Measurements from ENCODE around the gene CEACAM1. TPM values are rescaled to one million over a fixed set of nuclear protein-coding genes. Genes with fewer than 3 reads are reported as not detected.

CEACAM1 gene
- polyA plus RNA-seq, 4 donors, result 16.3 to 54.2 (median 32.9) TPM

DNA sequence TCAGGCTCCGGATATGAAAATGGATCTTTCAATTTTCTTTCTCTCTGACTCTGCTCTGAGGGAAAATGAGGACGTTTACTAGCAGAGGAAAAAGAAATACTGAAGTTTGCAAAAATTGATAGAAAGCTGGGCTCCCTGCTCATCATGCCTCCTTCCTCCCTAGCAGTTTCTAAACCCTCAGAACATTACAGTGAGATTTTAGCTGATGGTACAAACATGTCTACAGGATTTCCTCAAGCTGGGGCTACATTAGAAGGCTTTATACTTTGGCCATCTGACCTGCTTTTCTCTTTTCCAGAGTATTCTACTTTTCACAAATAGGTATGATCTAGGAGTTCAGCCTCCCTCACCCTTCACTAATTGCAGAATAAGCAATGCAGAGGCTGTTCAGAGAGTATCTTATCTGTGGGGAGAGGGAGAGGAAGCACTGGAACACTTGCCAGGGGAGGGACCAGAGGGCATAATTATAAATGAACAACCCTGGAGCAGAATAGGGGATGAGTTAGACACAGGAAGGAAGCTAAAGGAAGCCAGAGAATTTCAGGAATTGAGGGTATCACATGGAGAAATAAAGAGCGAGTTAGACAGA lies 30.0 kb downstream of the CEACAM1 start:
- Histone ChIP-seq H3K9me3 (ENCODE audit: control insufficient read depth in 2 of 2, insufficient read depth in 1 of 2, low read depth in 1 of 2, low read length in 1 of 2) (no peaks in the 10 kb centered on the region), H3K27me3 (ENCODE audit: control insufficient read depth in 3 of 3, insufficient read depth in 3 of 3, low read length in 3 of 3) (no peaks in the 10 kb centered on the region), H3K4me3 (ENCODE audit: low read depth in 1 of 3, low read length in 3 of 3) (peak overlapping the region in 1 of 3 donors; percentile 1), H3K4me1 (ENCODE audit: control insufficient read depth in 3 of 3, insufficient read depth in 2 of 3, low read depth in 1 of 3, low read length in 2 of 3) (peaks cover 0 to 44% (median 9%) of the 10 kb centered on the region in 3 donors), H3K36me3 (ENCODE audit: control insufficient read depth in 3 of 3, insufficient read depth in 2 of 3, low read depth in 1 of 3, low read length in 3 of 3) (peaks cover 0 to 3% (median 0%) of the 10 kb centered on the region in 3 donors), H3K27ac (ENCODE audit: low read depth in 1 of 3, low read length in 2 of 3) (peak overlapping the region; percentile 74 to 82 (median 82))
- 17 to 43% (median 36%) methylated on average over 3 of the region's 3 CpGs for WGBS, 3 donors
- DNase-seq (peak; percentile 72 to 85), FAIRE-seq (no peak)

DNA sequence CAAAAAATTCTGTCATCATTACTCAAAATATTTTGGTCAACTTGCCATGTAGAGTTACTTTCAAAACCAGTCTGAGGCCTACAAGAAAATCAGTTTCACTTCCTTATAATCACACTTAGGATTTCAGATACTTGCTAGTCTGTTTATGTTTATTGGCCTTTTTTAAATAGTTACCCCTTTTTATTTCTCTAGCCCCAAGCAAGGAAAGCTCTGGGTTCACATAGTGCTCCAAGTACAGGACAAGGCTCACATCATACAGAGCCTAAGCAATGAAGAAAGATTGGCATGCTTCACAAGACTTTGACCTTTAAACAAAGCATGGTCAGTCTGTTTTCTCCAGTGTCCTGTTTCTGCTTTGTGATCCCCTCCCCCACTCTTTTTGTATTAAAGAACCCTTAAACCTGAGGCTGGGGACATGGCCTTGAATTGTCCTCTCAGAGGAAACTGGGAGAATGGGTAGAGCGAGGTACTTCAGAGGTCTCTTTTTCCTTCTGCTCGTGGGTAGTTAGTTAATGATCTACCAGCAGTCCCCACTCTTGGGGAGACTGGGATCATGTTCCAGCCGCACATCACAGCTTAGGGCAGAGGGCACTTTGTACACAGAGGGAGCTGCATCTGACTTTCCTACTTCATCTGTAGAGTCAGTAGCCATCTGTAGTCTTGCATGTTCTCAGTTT lies 30.7 kb downstream of the CEACAM1 start:
- WGBS, 3 donors, result 15 to 56% (median 30%) methylated on average over 3 of the region's 3 CpGs
- H3K27ac ChIP-seq (ENCODE audit: low read depth in 1 of 3, low read length in 2 of 3), result peak overlapping the region; percentile 74 to 82 (median 82)
- H3K4me1 ChIP-seq (ENCODE audit: control insufficient read depth in 3 of 3, insufficient read depth in 2 of 3, low read depth in 1 of 3, low read length in 2 of 3), result peaks cover 0 to 44% (median 9%) of the 10 kb centered on the region in 3 donors

DNA sequence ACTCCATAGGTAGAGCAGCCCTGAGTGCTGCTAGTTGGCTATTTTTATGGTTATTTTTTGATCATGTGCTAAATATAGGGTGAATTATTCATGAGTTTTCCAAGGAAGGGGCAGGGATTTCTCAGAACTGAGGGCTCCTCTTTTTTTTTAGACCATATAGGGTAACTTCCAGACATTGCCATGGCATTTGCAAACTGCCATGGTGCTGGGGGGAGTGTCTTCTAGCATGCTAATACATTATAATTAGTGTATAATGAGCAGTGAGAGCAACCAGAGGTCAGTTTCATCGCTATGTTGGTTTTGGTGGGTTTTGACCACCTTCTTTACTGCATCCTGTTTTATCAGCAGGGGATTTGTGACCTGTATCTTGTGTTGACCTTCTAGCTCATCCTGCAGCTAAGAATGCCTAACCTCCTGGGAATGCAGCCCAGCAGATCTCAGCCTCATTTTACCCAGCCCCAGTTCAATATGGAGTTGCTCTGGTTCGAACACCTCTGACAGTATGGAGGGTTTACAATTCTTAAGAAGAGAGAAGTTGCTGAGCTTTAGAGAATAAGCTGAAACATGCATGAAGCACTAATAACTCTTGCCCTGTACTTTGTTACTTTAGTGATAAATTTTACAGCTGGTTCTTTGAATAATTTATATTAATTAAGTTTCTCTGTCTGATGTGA lies 31.7 kb downstream of the CEACAM1 start:
- 93 to 98% (median 98%) methylated on average over 2 of the region's 2 CpGs for WGBS, 3 donors
- peak overlapping the region in 2 of 3 donors; percentile 82 to 88 for H3K27ac ChIP-seq (ENCODE audit: low read depth in 1 of 3, low read length in 2 of 3)
- H3K4me3 ChIP-seq (ENCODE audit: low read depth in 1 of 3, low read length in 3 of 3), result no peak overlapping the region
- no peak for FAIRE-seq
- no peaks in the 10 kb centered on the region for H3K9me3 ChIP-seq (ENCODE audit: control insufficient read depth in 2 of 2, insufficient read depth in 1 of 2, low read depth in 1 of 2, low read length in 1 of 2)
- H3K27me3 ChIP-seq (ENCODE audit: control insufficient read depth in 3 of 3, insufficient read depth in 3 of 3, low read length in 3 of 3), result no peaks in the 10 kb centered on the region
- DNase-seq, result no peak
- no peaks in the 10 kb centered on the region for H3K36me3 ChIP-seq (ENCODE audit: control insufficient read depth in 3 of 3, insufficient read depth in 2 of 3, low read depth in 1 of 3, low read length in 3 of 3)
- peaks cover 0 to 44% (median 9%) of the 10 kb centered on the region in 3 donors for H3K4me1 ChIP-seq (ENCODE audit: control insufficient read depth in 3 of 3, insufficient read depth in 2 of 3, low read depth in 1 of 3, low read length in 2 of 3)

More for the DNA sequence above, 30.7 kb downstream of the CEACAM1 start:
- no peak overlapping the region for H3K4me3 ChIP-seq (ENCODE audit: low read depth in 1 of 3, low read length in 3 of 3)
- DNase-seq (peak; percentile 94), FAIRE-seq (no peak)
- H3K27me3 ChIP-seq (ENCODE audit: control insufficient read depth in 3 of 3, insufficient read depth in 3 of 3, low read length in 3 of 3), result no peaks in the 10 kb centered on the region
- no peaks in the 10 kb centered on the region for H3K36me3 ChIP-seq (ENCODE audit: control insufficient read depth in 3 of 3, insufficient read depth in 2 of 3, low read depth in 1 of 3, low read length in 3 of 3)
- H3K9me3 ChIP-seq (ENCODE audit: control insufficient read depth in 2 of 2, insufficient read depth in 1 of 2, low read depth in 1 of 2, low read length in 1 of 2), result no peaks in the 10 kb centered on the region

DNA sequence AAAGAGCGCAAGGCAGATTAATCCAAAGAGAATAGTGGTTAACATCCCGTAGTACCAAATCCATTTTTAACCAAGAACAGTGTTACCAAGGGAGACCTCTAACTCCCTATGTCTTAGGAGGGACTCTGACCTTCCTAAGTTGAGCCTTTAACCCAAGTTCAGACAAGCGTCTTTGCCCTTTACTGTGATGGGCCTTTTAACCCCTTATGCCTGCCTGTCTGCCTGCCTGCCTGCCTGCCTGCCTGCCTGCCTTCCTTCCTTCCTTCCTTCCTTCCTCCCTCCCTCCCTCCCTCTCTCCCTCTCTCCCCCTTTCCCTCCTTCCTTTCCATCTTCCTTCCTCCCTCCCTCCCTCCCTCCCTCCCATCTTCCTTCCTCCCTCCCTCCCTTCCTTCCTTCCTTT lies 32.6 kb downstream of the CEACAM1 start:
- H3K27ac ChIP-seq (ENCODE audit: low read depth in 1 of 3, low read length in 2 of 3), result peak overlapping the region in 1 of 3 donors; percentile 79
- H3K27me3 ChIP-seq (ENCODE audit: control insufficient read depth in 3 of 3, insufficient read depth in 3 of 3, low read length in 3 of 3), result no peaks in the 10 kb centered on the region
- WGBS, 3 donors, result 74 to 85% (median 76%) methylated on average over 3 of the region's 3 CpGs
- no peaks in the 10 kb centered on the region for H3K36me3 ChIP-seq (ENCODE audit: control insufficient read depth in 3 of 3, insufficient read depth in 2 of 3, low read depth in 1 of 3, low read length in 3 of 3)
- FAIRE-seq (no peak), DNase-seq (no peak)
- peaks cover 0 to 44% (median 9%) of the 10 kb centered on the region in 3 donors for H3K4me1 ChIP-seq (ENCODE audit: control insufficient read depth in 3 of 3, insufficient read depth in 2 of 3, low read depth in 1 of 3, low read length in 2 of 3)
- H3K9me3 ChIP-seq (ENCODE audit: control insufficient read depth in 2 of 2, insufficient read depth in 1 of 2, low read depth in 1 of 2, low read length in 1 of 2), result no peaks in the 10 kb centered on the region
- no peak overlapping the region for H3K4me3 ChIP-seq (ENCODE audit: low read depth in 1 of 3, low read length in 3 of 3)

DNA sequence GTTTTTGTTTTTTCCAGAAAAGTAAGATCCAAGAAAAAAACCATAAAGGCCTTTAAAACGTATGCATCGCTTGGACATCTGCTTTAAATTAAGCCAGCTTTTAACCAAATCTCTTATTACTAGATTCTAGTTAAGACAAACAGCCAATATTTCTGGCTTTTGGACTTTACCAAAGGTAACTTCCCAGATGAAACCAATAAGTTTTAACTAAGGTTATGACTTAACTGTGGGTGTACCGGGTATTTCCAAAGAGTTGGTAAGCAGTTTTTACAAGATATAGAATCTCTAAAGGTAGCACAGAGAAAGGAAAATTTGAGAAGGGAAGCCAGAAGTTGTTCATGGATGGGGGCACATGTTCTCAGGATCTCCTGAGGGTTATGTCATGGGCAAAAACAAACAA lies 34.0 kb downstream of the CEACAM1 start:
- 16 to 56% (median 48%) methylated on average over 3 of the region's 3 CpGs for WGBS, 3 donors
- no peak for FAIRE-seq
- Histone ChIP-seq H3K36me3 (ENCODE audit: control insufficient read depth in 3 of 3, insufficient read depth in 2 of 3, low read depth in 1 of 3, low read length in 3 of 3) (no peaks in the 10 kb centered on the region), H3K9me3 (ENCODE audit: control insufficient read depth in 2 of 2, insufficient read depth in 1 of 2, low read depth in 1 of 2, low read length in 1 of 2) (no peaks in the 10 kb centered on the region), H3K27ac (ENCODE audit: low read depth in 1 of 3, low read length in 2 of 3) (peak overlapping the region in 1 of 3 donors; percentile 79), H3K4me1 (ENCODE audit: control insufficient read depth in 3 of 3, insufficient read depth in 2 of 3, low read depth in 1 of 3, low read length in 2 of 3) (peaks cover 0 to 43% (median 9%) of the 10 kb centered on the region in 3 donors), H3K4me3 (ENCODE audit: low read depth in 1 of 3, low read length in 3 of 3) (no peak overlapping the region), H3K27me3 (ENCODE audit: control insufficient read depth in 3 of 3, insufficient read depth in 3 of 3, low read length in 3 of 3) (no peaks in the 10 kb centered on the region)
- peak; percentile 52 to 56 for DNase-seq

DNA sequence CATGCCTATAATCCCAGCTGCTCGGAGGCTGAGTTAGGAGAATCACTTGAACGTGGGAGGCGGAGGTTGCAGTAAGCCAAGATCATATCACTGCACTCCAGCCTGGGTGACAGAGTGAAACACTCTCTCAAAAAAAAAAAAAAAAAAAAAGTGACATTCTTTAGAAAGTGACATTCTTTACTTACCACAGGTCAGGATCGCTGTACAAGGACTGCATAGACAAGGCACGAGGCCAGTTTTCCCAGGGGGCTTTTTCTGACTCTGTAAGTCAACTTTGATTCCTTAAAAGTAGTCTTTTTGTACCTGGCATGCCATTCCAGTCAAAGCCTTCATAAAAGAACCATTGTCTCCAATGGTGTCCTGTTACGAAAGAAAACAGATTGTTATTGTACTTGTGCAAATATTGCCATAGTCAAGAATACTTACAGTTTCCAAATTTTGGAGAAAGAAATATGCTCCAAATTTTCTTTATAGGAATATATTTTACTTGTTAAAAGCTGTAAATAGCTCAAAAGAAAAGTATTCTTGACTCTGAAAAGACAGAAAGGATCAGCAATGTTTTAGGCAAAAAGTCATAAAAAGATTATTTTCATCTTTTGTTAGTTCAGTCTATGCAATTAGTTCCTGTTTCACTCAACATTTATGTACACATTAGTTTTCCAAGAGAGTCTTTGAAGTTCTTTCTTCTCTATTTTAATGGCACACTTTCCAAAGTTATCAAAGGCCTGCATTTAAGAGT lies 39.3 kb downstream of the CEACAM1 start:
- Histone ChIP-seq H3K36me3 (ENCODE audit: control insufficient read depth in 3 of 3, insufficient read depth in 2 of 3, low read depth in 1 of 3, low read length in 3 of 3) (no peaks in the 10 kb centered on the region), H3K9me3 (ENCODE audit: control insufficient read depth in 2 of 2, insufficient read depth in 1 of 2, low read depth in 1 of 2, low read length in 1 of 2) (no peaks in the 10 kb centered on the region), H3K27me3 (ENCODE audit: control insufficient read depth in 3 of 3, insufficient read depth in 3 of 3, low read length in 3 of 3) (no peaks in the 10 kb centered on the region), H3K27ac (ENCODE audit: low read depth in 1 of 3, low read length in 2 of 3) (no peak overlapping the region), H3K4me1 (ENCODE audit: control insufficient read depth in 3 of 3, insufficient read depth in 2 of 3, low read depth in 1 of 3, low read length in 2 of 3) (peaks cover 0 to 6% (median 0%) of the 10 kb centered on the region in 3 donors), H3K4me3 (ENCODE audit: low read depth in 1 of 3, low read length in 3 of 3) (no peak overlapping the region)
- 78 to 79% (median 78%) methylated on average over 6 of the region's 6 CpGs for WGBS, 3 donors
- DNase-seq (peak in 1 of 2 donors; percentile 26), FAIRE-seq (no peak)

DNA sequence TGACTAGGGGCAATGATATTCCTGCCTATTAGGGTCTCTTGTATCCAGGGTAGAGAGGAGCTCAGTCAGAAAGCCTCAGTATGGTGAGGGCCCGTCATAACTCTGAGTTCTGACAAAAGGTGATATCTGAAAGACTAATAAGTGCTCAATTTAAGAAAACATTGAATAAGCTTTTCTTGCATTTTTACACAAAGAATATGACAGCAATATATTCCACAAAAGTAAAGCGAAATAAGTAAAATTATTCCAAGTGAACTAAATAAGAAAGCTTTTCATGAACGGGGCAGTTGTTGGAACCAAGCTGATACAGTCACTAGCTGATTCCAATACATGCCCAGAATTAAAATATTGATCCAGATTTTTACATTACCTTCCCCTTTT lies 40.5 kb downstream of the CEACAM1 start:
- DNase-seq, result no peak
- H3K27me3 ChIP-seq (ENCODE audit: control insufficient read depth in 3 of 3, insufficient read depth in 3 of 3, low read length in 3 of 3), result no peaks in the 10 kb centered on the region
- H3K4me1 ChIP-seq (ENCODE audit: control insufficient read depth in 3 of 3, insufficient read depth in 2 of 3, low read depth in 1 of 3, low read length in 2 of 3), result peaks cover 0 to 5% (median 0%) of the 10 kb centered on the region in 3 donors
- no peaks in the 10 kb centered on the region for H3K9me3 ChIP-seq (ENCODE audit: control insufficient read depth in 2 of 2, insufficient read depth in 1 of 2, low read depth in 1 of 2, low read length in 1 of 2)
- no peaks in the 10 kb centered on the region for H3K36me3 ChIP-seq (ENCODE audit: control insufficient read depth in 3 of 3, insufficient read depth in 2 of 3, low read depth in 1 of 3, low read length in 3 of 3)
- no peak overlapping the region for H3K27ac ChIP-seq (ENCODE audit: low read depth in 1 of 3, low read length in 2 of 3)
- FAIRE-seq, result no peak
- no peak overlapping the region for H3K4me3 ChIP-seq (ENCODE audit: low read depth in 1 of 3, low read length in 3 of 3)
- 94 to 98% (median 94%) methylated on average over 3 of the region's 3 CpGs for WGBS, 3 donors

Data from small intestine (tissue), 7 donors.